ENCODE data around the gene KLHDC10. TPM values are rescaled to one million over a fixed set of nuclear protein-coding genes. Genes with fewer than 3 reads are reported as not detected.

The KLHDC10 gene
- polyA plus RNA-seq, 2 of the 4 experiments (the other 2 are of a cell fraction), result 25.7 to 35.0 TPM

DNA sequence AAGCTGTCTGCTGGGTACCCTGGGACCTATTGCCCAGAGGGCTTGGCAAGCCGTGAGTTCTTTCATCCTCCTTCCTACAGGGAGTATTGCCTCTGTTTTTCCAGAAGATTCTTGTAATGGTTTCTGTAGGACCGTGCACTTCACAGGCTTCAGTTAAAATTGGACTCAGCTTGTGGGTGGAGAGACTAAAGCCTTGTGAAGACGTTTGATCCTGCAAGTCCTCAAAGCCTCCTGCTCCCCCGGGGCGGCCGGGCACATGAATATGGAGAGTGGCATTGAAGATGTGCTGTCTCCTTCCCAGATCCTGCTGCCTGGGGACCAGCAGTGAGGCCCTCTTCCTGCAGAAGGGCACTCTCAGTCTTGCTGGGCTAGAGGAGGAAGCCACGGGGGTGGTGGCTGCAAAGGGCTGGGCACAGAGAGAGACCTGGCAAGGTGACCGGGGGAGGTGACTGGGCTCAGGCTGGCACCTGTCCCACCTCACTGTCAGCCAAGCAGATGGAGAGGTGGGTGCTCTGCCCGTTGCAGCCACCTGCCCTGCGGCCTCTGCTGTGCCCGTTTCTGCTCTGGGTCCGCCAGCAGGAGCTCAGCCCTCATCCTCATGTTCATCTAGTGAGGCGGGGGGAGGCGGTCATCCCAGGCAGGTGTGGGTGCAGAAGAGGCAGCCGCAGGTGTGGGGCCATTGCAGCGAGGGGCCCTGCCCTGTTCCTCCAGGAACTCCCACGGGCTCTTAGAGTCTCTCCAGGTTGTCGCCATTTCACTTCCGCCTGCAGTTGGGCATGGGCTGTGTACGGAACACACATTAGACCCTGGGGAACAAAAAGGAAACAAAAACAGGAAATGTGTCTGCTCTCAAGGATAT is 79.2 kb downstream of the KLHDC10 start (continued):
- TF ChIP-seq, protein P1, sequence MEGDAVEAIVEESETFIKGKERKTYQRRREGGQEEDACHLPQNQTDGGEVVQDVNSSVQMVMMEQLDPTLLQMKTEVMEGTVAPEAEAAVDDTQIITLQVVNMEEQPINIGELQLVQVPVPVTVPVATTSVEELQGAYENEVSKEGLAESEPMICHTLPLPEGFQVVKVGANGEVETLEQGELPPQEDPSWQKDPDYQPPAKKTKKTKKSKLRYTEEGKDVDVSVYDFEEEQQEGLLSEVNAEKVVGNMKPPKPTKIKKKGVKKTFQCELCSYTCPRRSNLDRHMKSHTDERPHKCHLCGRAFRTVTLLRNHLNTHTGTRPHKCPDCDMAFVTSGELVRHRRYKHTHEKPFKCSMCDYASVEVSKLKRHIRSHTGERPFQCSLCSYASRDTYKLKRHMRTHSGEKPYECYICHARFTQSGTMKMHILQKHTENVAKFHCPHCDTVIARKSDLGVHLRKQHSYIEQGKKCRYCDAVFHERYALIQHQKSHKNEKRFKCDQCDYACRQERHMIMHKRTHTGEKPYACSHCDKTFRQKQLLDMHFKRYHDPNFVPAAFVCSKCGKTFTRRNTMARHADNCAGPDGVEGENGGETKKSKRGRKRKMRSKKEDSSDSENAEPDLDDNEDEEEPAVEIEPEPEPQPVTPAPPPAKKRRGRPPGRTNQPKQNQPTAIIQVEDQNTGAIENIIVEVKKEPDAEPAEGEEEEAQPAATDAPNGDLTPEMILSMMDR (IDR thresholded peaks at IDR 0.05), result no peak
- no peak for TF ChIP-seq EP300 (IDR thresholded peaks at IDR 0.05)
- TF ChIP-seq SMC3 (IDR thresholded peaks at IDR 0.05), result no peak
- TF ChIP-seq FOSL2 (IDR thresholded peaks at IDR 0.05), result no peak
- TF ChIP-seq FOSL2 (CRISPR knock-in tag; IDR thresholded peaks at IDR 0.05), result no peak

DNA sequence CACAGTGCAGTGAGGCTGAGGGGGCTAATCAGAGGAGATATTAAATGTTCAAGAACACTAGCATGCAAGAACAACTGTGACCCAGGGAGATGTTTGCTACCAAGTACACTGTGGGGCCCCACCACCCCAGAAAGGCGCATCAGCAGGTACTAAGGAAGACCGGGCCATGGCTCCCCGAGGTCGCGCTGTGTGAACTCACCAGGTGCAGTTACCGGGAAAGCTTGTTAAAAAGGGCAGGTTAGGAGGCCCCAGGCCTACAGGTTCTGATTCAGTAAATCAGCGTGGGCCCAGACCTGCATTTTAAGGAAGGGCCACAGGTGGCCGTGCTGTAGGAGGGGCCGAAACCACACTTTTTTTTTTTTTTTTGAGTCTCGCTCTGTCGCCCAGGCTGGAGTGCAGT is 80.3 kb downstream of the KLHDC10 start:
- DNase-seq (ENCODE audit: low read depth in 1 of 2, low spot score in 1 of 2), result no peak
- FAIRE-seq, result no peak
- H3K4me2 ChIP-seq, result no peak overlapping the region
- no peak overlapping the region for H3K27ac ChIP-seq
- TF ChIP-seq MYC (IDR thresholded peaks at IDR 0.05; ENCODE audit: borderline replicate concordance, low read length) (no peak), BHLHE40 (IDR thresholded peaks at IDR 0.05; ENCODE audit: low read depth, low read length) (no peak), CEBPB (IDR thresholded peaks at IDR 0.05) (no peak), GATA3 (IDR thresholded peaks at IDR 0.05; ENCODE audit: borderline replicate concordance) (no peak), PHF8 (IDR thresholded peaks at IDR 0.05; ENCODE audit: borderline replicate concordance, low read depth) (no peak), ZSCAN20 (CRISPR knock-in tag; IDR thresholded peaks at IDR 0.05) (no peak), ZFP36 (IDR thresholded peaks at IDR 0.05; ENCODE audit: borderline replicate concordance, partially characterized antibody) (no peak), CBX8 (IDR thresholded peaks at IDR 0.05) (no peak), TP53 (CRISPR knock-in tag; IDR thresholded peaks at IDR 0.05) (no peak), POLR2AphosphoS2 (conservative IDR thresholded peaks at IDR 0.05; ENCODE audit: low read length) (no peak), MAFK (IDR thresholded peaks at IDR 0.05; ENCODE audit: partially characterized antibody) (no peak), FOSB (CRISPR knock-in tag; IDR thresholded peaks at IDR 0.05) (no peak), ZC3H11A (IDR thresholded peaks at IDR 0.05) (no peak), CHD4 (IDR thresholded peaks at IDR 0.05; ENCODE audit: borderline replicate concordance) (no peak), RNF2 (IDR thresholded peaks at IDR 0.05; ENCODE audit: borderline replicate concordance, low read depth) (no peak)
- TF ChIP-seq, protein P2, sequence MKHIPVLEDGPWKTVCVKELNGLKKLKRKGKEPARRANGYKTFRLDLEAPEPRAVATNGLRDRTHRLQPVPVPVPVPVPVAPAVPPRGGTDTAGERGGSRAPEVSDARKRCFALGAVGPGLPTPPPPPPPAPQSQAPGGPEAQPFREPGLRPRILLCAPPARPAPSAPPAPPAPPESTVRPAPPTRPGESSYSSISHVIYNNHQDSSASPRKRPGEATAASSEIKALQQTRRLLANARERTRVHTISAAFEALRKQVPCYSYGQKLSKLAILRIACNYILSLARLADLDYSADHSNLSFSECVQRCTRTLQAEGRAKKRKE (CRISPR knock-in tag; IDR thresholded peaks at IDR 0.05; ENCODE audit: low read depth), result no peak
- TF ChIP-seq, protein P3, sequence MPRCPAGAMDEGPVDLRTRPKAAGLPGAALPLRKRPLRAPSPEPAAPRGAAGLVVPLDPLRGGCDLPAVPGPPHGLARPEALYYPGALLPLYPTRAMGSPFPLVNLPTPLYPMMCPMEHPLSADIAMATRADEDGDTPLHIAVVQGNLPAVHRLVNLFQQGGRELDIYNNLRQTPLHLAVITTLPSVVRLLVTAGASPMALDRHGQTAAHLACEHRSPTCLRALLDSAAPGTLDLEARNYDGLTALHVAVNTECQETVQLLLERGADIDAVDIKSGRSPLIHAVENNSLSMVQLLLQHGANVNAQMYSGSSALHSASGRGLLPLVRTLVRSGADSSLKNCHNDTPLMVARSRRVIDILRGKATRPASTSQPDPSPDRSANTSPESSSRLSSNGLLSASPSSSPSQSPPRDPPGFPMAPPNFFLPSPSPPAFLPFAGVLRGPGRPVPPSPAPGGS (IDR thresholded peaks at IDR 0.05), result no peak
- ATAC-seq, result no peak
- WGBS (ENCODE audit: missing lambda C conversion rate), result 86% methylated on average over 11 of the region's 11 CpGs
- H3K4me3 ChIP-seq, result no peak overlapping the region
- no peaks in the 10 kb centered on the region for H3K4me1 ChIP-seq
- ChIA-PET CTCF (interaction anchor here (0.8 kb wide), 1 partner anchor 79 kb away, joined by 3 read pairs; no protein-coding TSS in a partner anchor), POLR2A (no interaction called here)
- H3K9me3 ChIP-seq, result no peaks in the 10 kb centered on the region

Data from A549 (cell line).